ENCODE measurements around the gene EPHB3. TPM values are rescaled to one million over a fixed set of nuclear protein-coding genes. Genes with fewer than 3 reads are reported as not detected.
"Not testable (repeated sequence)": the region's sequence is repeated elsewhere in the genome, so short reads cannot be mapped to it uniquely, and the experiment has no call there.

The EPHB3 gene
- total RNA-seq, 1 donor from 2014 or later = 13.4 TPM

GRCh38 chr3:184611607-184612281 lies 50.2 kb downstream of the EPHB3 start:
- H3K9me3 Mint-ChIP-seq = no peaks in the 10 kb centered on the region
- peaks cover 24% of the 10 kb centered on the region for H3K4me1 Mint-ChIP-seq
- H3K27me3 Mint-ChIP-seq (ENCODE audit: low read depth) = peaks cover 2% of the 10 kb centered on the region
- no peak overlapping the region for H3K4me3 Mint-ChIP-seq
- DNase-seq (ENCODE audit: low read depth, low spot score) = no peak
- H3K27ac Mint-ChIP-seq (ENCODE audit: unreplicated experiment) = no peak overlapping the region
- no peak for TF ChIP-seq CTCF (conservative IDR thresholded peaks at IDR 0.05)
- H3K36me3 Mint-ChIP-seq (ENCODE audit: low read depth) = no peaks in the 10 kb centered on the region

- Mint-ChIP-seq H3K27ac (ENCODE audit: unreplicated experiment) (no peak overlapping the region), H3K27me3 (ENCODE audit: low read depth) (no peaks in the 10 kb centered on the region), H3K4me1 (peaks cover 45% of the 10 kb centered on the region), H3K9me3 (no peaks in the 10 kb centered on the region), H3K4me3 (no peak overlapping the region), H3K36me3 (ENCODE audit: low read depth) (no peaks in the 10 kb centered on the region)
- no peak for DNase-seq (ENCODE audit: low read depth, low spot score)
- TF ChIP-seq CTCF (conservative IDR thresholded peaks at IDR 0.05) = no peak
These were observed 53.8 kb downstream of the EPHB3 start for GRCh38 chr3:184615396-184615795.

GRCh38 chr3:184616436-184616835 lies 54.9 kb downstream of the EPHB3 start:
- no peak for DNase-seq (ENCODE audit: low read depth, low spot score)
- Mint-ChIP-seq H3K27ac (ENCODE audit: unreplicated experiment) (no peak overlapping the region), H3K4me3 (peak overlapping the region; percentile 3), H3K27me3 (ENCODE audit: low read depth) (no peaks in the 10 kb centered on the region), H3K36me3 (ENCODE audit: low read depth) (no peaks in the 10 kb centered on the region), H3K4me1 (peaks cover 49% of the 10 kb centered on the region), H3K9me3 (no peaks in the 10 kb centered on the region)
- TF ChIP-seq CTCF (conservative IDR thresholded peaks at IDR 0.05) = no peak

GRCh38 chr3:184617306-184617705 lies 55.7 kb downstream of the EPHB3 start:
- DNase-seq (ENCODE audit: low read depth, low spot score); H3K4me3 Mint-ChIP-seq; H3K9me3 Mint-ChIP-seq; H3K27ac Mint-ChIP-seq (ENCODE audit: unreplicated experiment); H3K36me3 Mint-ChIP-seq (ENCODE audit: low read depth); H3K27me3 Mint-ChIP-seq (ENCODE audit: low read depth): not testable (repeated sequence)
- peaks cover 49% of the 10 kb centered on the region for H3K4me1 Mint-ChIP-seq

- TF ChIP-seq CTCF (conservative IDR thresholded peaks at IDR 0.05) = no peak
- H3K9me3 Mint-ChIP-seq = no peaks in the 10 kb centered on the region
- H3K4me3 Mint-ChIP-seq = no peak overlapping the region
- H3K36me3 Mint-ChIP-seq (ENCODE audit: low read depth) = no peaks in the 10 kb centered on the region
- H3K27ac Mint-ChIP-seq (ENCODE audit: unreplicated experiment) = no peak overlapping the region
- peaks cover 46% of the 10 kb centered on the region for H3K4me1 Mint-ChIP-seq
- DNase-seq (ENCODE audit: low read depth, low spot score) = no peak
- no peaks in the 10 kb centered on the region for H3K27me3 Mint-ChIP-seq (ENCODE audit: low read depth)
These were observed 57.2 kb downstream of the EPHB3 start for GRCh38 chr3:184618811-184619210.

- Mint-ChIP-seq H3K9me3 (no peaks in the 10 kb centered on the region), H3K4me3 (no peak overlapping the region), H3K27me3 (ENCODE audit: low read depth) (no peaks in the 10 kb centered on the region), H3K36me3 (ENCODE audit: low read depth) (no peaks in the 10 kb centered on the region), H3K4me1 (peaks cover 45% of the 10 kb centered on the region), H3K27ac (ENCODE audit: unreplicated experiment) (no peak overlapping the region)
- no peak for DNase-seq (ENCODE audit: low read depth, low spot score)
- TF ChIP-seq CTCF (conservative IDR thresholded peaks at IDR 0.05) = no peak
These were observed 57.8 kb downstream of the EPHB3 start for GRCh38 chr3:184619369-184619768.
